ENCODE data around the gene MT1M.

DNA sequence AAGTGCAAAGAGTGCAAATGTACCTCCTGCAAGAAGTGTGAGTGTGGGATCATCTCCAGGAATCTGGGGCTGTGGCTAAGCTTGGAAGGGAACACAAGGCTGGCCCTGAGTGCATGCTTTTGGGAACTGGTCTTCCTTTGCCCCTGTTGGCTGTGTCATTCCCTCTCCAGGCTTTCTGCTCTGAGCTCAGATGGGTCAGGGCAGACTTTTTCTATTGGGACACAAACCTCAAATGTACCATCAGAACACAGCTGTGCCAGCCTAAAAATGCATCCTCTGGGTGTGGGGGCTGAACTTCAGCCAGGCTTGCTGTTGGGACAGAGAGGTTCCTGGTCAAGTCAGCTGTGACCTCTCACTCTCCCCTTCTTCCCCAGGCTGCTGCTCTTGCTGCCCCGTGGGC is 20.1 kb downstream of the MT1M start:
- TF ChIP-seq CTCF (IDR thresholded peaks at IDR 0.05; ENCODE audit: low read length) (no peak), EZH2 (IDR thresholded peaks at IDR 0.05; ENCODE audit: borderline replicate concordance, low read length) (no peak)
